Measurements from ENCODE around the gene BCL2L15.

- TF ChIP-seq CTCF (tag by site-specific recombination; IDR thresholded peaks at IDR 0.05) (no peak), HOXA7 (CRISPR knock-in tag; IDR thresholded peaks at IDR 0.05; ENCODE audit: borderline replicate concordance) (no peak), MEIS1 (CRISPR knock-in tag; IDR thresholded peaks at IDR 0.05; ENCODE audit: borderline replicate concordance) (no peak), ZNF239 (tag by site-specific recombination; IDR thresholded peaks at IDR 0.05) (no peak), FEZF1 (tag by site-specific recombination; IDR thresholded peaks at IDR 0.05) (no peak), ZNF423 (tag by site-specific recombination; IDR thresholded peaks at IDR 0.05) (no peak), ZNF175 (tag by site-specific recombination; IDR thresholded peaks at IDR 0.05) (no peak), TCF7L2 (IDR thresholded peaks at IDR 0.05; ENCODE audit: borderline replicate concordance, low read depth, low read length) (no peak), ZNF768 (tag by site-specific recombination; IDR thresholded peaks at IDR 0.05) (no peak)
Measured at GRCh38 chr1:113835686-113836290, 51.6 kb downstream of the BCL2L15 start.
